ENCODE measurements around the gene RPS24. TPM values are rescaled to one million over a fixed set of nuclear protein-coding genes. Genes with fewer than 3 reads are reported as not detected.

RPS24 gene
- total and polyA plus RNA-seq, 9 of the 15 experiments (the other 6 are each of a cell fraction or from before 2014, with no cell fraction given), result 1,947 to 7,307 (median 5,944) TPM

DNA sequence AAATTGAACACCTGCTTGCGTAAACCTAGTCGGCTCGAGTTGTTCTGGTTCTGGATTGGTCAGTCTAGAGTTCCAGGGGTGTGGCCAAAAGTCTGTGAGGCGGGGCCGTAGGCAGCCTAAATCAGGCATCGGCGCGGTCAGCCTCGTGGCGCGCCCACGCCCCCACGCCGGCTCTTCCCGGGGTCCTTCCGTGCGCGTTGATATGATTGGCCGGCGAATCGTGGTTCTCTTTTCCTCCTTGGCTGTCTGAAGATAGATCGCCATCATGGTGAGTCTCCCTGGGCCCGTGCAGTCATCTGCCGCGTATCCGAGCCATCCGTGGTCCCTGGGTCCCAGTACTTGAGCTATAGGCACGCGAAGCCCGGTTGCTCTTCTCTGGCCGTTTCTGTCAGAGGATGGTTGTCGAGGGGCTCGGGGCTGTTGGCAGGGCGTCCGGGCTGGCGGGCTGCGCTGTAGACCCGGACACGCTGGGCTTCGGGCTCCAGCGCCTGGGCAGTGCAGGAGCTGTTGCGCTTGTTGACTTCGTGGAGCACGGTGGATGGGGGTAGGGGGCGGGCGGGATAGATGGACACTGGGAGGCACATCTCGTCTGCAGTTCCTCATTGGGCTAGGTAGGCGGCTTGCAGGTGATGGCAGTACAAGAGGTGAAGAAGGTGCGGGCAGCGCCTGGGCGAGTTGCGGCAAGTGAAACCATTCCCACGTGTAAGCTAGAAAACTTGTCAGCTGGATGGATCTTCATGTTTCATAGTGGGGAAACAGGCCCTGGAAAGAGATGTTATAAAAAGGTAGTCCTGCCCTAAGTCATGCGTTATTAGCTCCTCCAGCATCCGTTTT is at the start of gene RPS24 (continued):
- TF ChIP-seq, protein P1, sequence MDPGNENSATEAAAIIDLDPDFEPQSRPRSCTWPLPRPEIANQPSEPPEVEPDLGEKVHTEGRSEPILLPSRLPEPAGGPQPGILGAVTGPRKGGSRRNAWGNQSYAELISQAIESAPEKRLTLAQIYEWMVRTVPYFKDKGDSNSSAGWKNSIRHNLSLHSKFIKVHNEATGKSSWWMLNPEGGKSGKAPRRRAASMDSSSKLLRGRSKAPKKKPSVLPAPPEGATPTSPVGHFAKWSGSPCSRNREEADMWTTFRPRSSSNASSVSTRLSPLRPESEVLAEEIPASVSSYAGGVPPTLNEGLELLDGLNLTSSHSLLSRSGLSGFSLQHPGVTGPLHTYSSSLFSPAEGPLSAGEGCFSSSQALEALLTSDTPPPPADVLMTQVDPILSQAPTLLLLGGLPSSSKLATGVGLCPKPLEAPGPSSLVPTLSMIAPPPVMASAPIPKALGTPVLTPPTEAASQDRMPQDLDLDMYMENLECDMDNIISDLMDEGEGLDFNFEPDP (CRISPR knock-in tag; IDR thresholded peaks at IDR 0.05), result peak; percentile 19; the same call in 1 of the 2 replicates
- TF ChIP-seq EP400 (IDR thresholded peaks at IDR 0.05) (peak; percentile 100), SRF (CRISPR knock-in tag; IDR thresholded peaks at IDR 0.05) (no peak), TAL1 (IDR thresholded peaks at IDR 0.05) (no peak), ZNF146 (CRISPR knock-in tag; IDR thresholded peaks at IDR 0.05; ENCODE audit: unreplicated experiment) (no peak), ZNF408 (CRISPR knock-in tag; IDR thresholded peaks at IDR 0.05; ENCODE audit: low read depth) (no peak), MTA1 (IDR thresholded peaks at IDR 0.05; ENCODE audit: borderline replicate concordance) (no peak), ZNF384 (IDR thresholded peaks at IDR 0.05; ENCODE audit: low read depth, low read length) (no peak), RNF2 (IDR thresholded peaks at IDR 0.05) (peak; percentile 70; the same call in 1 of the 2 replicates), RFX7 (CRISPR knock-in tag; IDR thresholded peaks at IDR 0.05) (no peak), SRSF3 (IDR thresholded peaks at IDR 0.05; ENCODE audit: insufficient read depth, low read length) (peak; percentile 77; the same call in 1 of the 2 replicates), OTX1 (CRISPR knock-in tag; IDR thresholded peaks at IDR 0.05) (peak; percentile 7; the same call in 1 of the 2 replicates), EGR1 (conservative IDR thresholded peaks at IDR 0.05) (peak; percentile 96), POLR2A (conservative IDR thresholded peaks at IDR 0.05) (peak; percentile 100), WHSC1 (IDR thresholded peaks at IDR 0.05; ENCODE audit: low read length) (no peak), ZEB2 (IDR thresholded peaks at IDR 0.05) (no peak), ETS2 (tag; IDR thresholded peaks at IDR 0.05; ENCODE audit: borderline replicate concordance, poor library complexity, severe bottlenecking) (no peak), JUNB (CRISPR knock-in tag; conservative IDR thresholded peaks at IDR 0.05) (no peak), FOXK1 (CRISPR knock-in tag; IDR thresholded peaks at IDR 0.05; ENCODE audit: borderline replicate concordance) (no peak), PRPF4 (IDR thresholded peaks at IDR 0.05; ENCODE audit: insufficient read depth, low read depth, low read length, poor library complexity, severe bottlenecking) (peak; percentile 75), PHB (CRISPR knock-in tag; IDR thresholded peaks at IDR 0.05) (peak; percentile 24; the same call in 1 of the 2 replicates), RBM25 (IDR thresholded peaks at IDR 0.05; ENCODE audit: low read depth, low read length, severe bottlenecking) (no peak), BRF1 (IDR thresholded peaks at IDR 0.05; ENCODE audit: borderline replicate concordance, extremely low read depth, insufficient read length) (no peak), NFATC3 (IDR thresholded peaks at IDR 0.05) (0 out of 2 replicates have a peak, but pooled peaks have one; percentile 29), RFX5 (IDR thresholded peaks at IDR 0.05; ENCODE audit: low read depth, low read length) (no peak; the same call in 1 of the 2 replicates), SUPT5H (IDR thresholded peaks at IDR 0.05) (peak; percentile 99), PML (IDR thresholded peaks at IDR 0.05; ENCODE audit: low read length) (peak; percentile 87), RB1 (IDR thresholded peaks at IDR 0.05; ENCODE audit: low read depth) (peak; percentile 89), CEBPB (tag; IDR thresholded peaks at IDR 0.05) (peak; percentile 96), ZNF311 (CRISPR knock-in tag; IDR thresholded peaks at IDR 0.05) (no peak)
- TF ChIP-seq, protein P2, sequence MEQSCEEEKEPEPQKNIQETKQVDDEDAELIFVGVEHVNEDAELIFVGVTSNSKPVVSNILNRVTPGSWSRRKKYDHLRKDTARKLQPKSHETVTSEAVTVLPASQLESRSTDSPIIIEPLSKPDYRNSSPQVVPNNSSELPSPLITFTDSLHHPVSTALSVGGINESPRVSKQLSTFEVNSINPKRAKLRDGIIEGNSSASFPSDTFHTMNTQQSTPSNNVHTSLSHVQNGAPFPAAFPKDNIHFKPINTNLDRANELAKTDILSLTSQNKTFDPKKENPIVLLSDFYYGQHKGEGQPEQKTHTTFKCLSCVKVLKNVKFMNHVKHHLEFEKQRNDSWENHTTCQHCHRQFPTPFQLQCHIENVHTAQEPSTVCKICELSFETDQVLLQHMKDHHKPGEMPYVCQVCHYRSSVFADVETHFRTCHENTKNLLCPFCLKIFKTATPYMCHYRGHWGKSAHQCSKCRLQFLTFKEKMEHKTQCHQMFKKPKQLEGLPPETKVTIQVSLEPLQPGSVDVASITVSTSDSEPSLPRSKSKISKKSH (CRISPR knock-in tag; IDR thresholded peaks at IDR 0.05), result no peak

Measured in K562 (cell line).